Stimulated activated CD8-positive, alpha-beta memory T cell treated with anti-CD3 and anti-CD28 coated beads, Interleukin-2, amount 100 ng/mL, for 48 hours (primary cell): Measurements from ENCODE around the gene TRIM6.
"Not testable (repeated sequence)": the region's sequence is repeated elsewhere in the genome, so short reads cannot be mapped to it uniquely, and the experiment has no call there.

Experiments used
- DNase-seq, 2 donors: peaks; one replicate each; pipeline ENCODE4 v3.0.0-alpha.2; 2020; ENCODE audit warnings: low read depth in 2 of 2

TRIM6 gene

GRCh38 chr11:5603326-5603725, 6.9 kb downstream of the TRIM6 start:
- DNase-seq, result no peak

GRCh38 chr11:5604896-5605295, 8.5 kb downstream of the TRIM6 start:
- no peak for DNase-seq

- DNase-seq, result no peak
These were observed 9.4 kb downstream of the TRIM6 start for GRCh38 chr11:5605849-5606248.

- no peak for DNase-seq
These were observed 12.4 kb downstream of the TRIM6 start for GRCh38 chr11:5608808-5609207.

GRCh38 chr11:5610446-5610845, 14.0 kb downstream of the TRIM6 start:
- DNase-seq, result no peak

- DNase-seq, result no peak
These were observed 15.2 kb downstream of the TRIM6 start for GRCh38 chr11:5611627-5612026.

GRCh38 chr11:5618807-5619206, 22.4 kb downstream of the TRIM6 start:
- no peak for DNase-seq

- DNase-seq, result no peak
These were observed 24.4 kb downstream of the TRIM6 start for GRCh38 chr11:5620651-5621521.

GRCh38 chr11:5621580-5621979, 25.1 kb downstream of the TRIM6 start:
- DNase-seq, result no peak

GRCh38 chr11:5622802-5623201, 26.4 kb downstream of the TRIM6 start:
- DNase-seq, result no peak

- peak in 1 of 2 donors; percentile 26 for DNase-seq
These were observed 28.2 kb downstream of the TRIM6 start, which contains the start of gene TRIM34 for GRCh38 chr11:5624489-5625279. TRIM34 (plus strand) TSS chr11:5625001; CDS start chr11:5632332, 7,331 bp downstream.

GRCh38 chr11:5625281-5625680, 28.8 kb downstream of the TRIM6 start:
- DNase-seq, result no peak

GRCh38 chr11:5626196-5626595, 29.8 kb downstream of the TRIM6 start:
- DNase-seq, result no peak

- no peak for DNase-seq
These were observed 35.0 kb downstream of the TRIM6 start for GRCh38 chr11:5631417-5631816.

- no peak for DNase-seq
These were observed 35.7 kb downstream of the TRIM6 start for GRCh38 chr11:5631969-5632635.

- DNase-seq, result no peak
These were observed 43.5 kb downstream of the TRIM6 start for GRCh38 chr11:5639953-5640352.

GRCh38 chr11:5643585-5643984, 47.1 kb downstream of the TRIM6 start:
- no peak for DNase-seq

- DNase-seq, result no peak
These were observed 49.7 kb downstream of the TRIM6 start for GRCh38 chr11:5646139-5646538.

- no peak for DNase-seq
These were observed 59.0 kb downstream of the TRIM6 start for GRCh38 chr11:5655474-5655873.

GRCh38 chr11:5656956-5657355, 60.5 kb downstream of the TRIM6 start:
- not testable (repeated sequence) for DNase-seq

- DNase-seq, result no peak
These were observed 61.9 kb downstream of the TRIM6 start for GRCh38 chr11:5658318-5658717.
